Adipose tissue (tissue), 3 donors: ENCODE measurements around the gene B3GAT1. TPM values are rescaled to one million over a fixed set of nuclear protein-coding genes. Genes with fewer than 3 reads are reported as not detected.

Source experiments
- H3K27ac ChIP-seq: one replicate; pipeline ENCODE4 v1.5.1; 2013; ENCODE audit warnings: low read depth, low read length
- WGBS, 3 donors: extraction: QIAGEN DNeasy Blood & Tissue Kit; methylation state at CpG; one replicate each; pipeline ENCODE4 v1.1.7; 2013; 5-methylcytosine and 5-hydroxymethylcytosine counted together
- polyA plus RNA-seq, 3 donors: library from polyadenylated mRNA; stranded (reverse); fragments of 200-250 nt; gene quantifications; one replicate each; pipeline ENCODE4 v1.2.3, GENCODE V29; 2013
- donor health status: healthy with polysubstance abuse.
- donor health status: Bipolar disorder and iron deficiency.
- donor health status: healthy.

The B3GAT1 gene
- polyA plus RNA-seq, 3 donors = 0.09 to 1.7 TPM; not detected in 1

GRCh38 chr11:134384406-134384805 lies 27.6 kb downstream of the B3GAT1 start:
- WGBS, 3 donors = 68 to 79% (median 77%) methylated on average over 14 of the region's 14 CpGs
- no peak overlapping the region for H3K27ac ChIP-seq

- H3K27ac ChIP-seq = no peak overlapping the region
- WGBS, 3 donors = 90 to 95% (median 91%) methylated on average over 76 to 78 of the region's 78 CpGs
Measured at GRCh38 chr11:134383576-134384221, 28.3 kb downstream of the B3GAT1 start.

GRCh38 chr11:134382830-134383229 lies 29.2 kb downstream of the B3GAT1 start:
- no peak overlapping the region for H3K27ac ChIP-seq
- 89 to 95% (median 95%) methylated on average over 24 of the region's 24 CpGs for WGBS, 3 donors

GRCh38 chr11:134382257-134382656 lies 29.8 kb downstream of the B3GAT1 start:
- 85 to 87% (median 86%) methylated on average over 8 of the region's 8 CpGs for WGBS, 3 donors
- H3K27ac ChIP-seq = no peak overlapping the region

GRCh38 chr11:134380785-134381184 lies 31.3 kb downstream of the B3GAT1 start:
- no peak overlapping the region for H3K27ac ChIP-seq
- 52 to 77% (median 73%) methylated on average over 4 of the region's 4 CpGs for WGBS, 3 donors

- no peak overlapping the region for H3K27ac ChIP-seq
- WGBS, 3 donors = 76 to 87% (median 85%) methylated on average over 12 of the region's 12 CpGs
Measured at GRCh38 chr11:134380229-134380628, 31.8 kb downstream of the B3GAT1 start.

- H3K27ac ChIP-seq = no peak overlapping the region
- WGBS, 3 donors = 69 to 82% (median 75%) methylated on average over 2 of the region's 2 CpGs
Measured at GRCh38 chr11:134379241-134379640, 32.8 kb downstream of the B3GAT1 start.

- WGBS, 3 donors = 79 to 87% (median 86%) methylated on average over 14 of the region's 14 CpGs
- no peak overlapping the region for H3K27ac ChIP-seq
Measured at GRCh38 chr11:134377876-134378275, 34.2 kb downstream of the B3GAT1 start.

- WGBS, 3 donors = 74 to 84% (median 78%) methylated on average over 18 of the region's 18 CpGs
- H3K27ac ChIP-seq = no peak overlapping the region
Measured at GRCh38 chr11:134376150-134376921, 35.7 kb downstream of the B3GAT1 start.

GRCh38 chr11:134374891-134375550 lies 37.0 kb downstream of the B3GAT1 start:
- H3K27ac ChIP-seq = no peak overlapping the region
- WGBS, 3 donors = 84 to 85% (median 84%) methylated on average over 16 of the region's 16 CpGs

- 79 to 89% (median 84%) methylated on average over 9 of the region's 9 CpGs for WGBS, 3 donors
- no peak overlapping the region for H3K27ac ChIP-seq
Measured at GRCh38 chr11:134374171-134374570, 37.9 kb downstream of the B3GAT1 start.

GRCh38 chr11:134373591-134374052 lies 38.4 kb downstream of the B3GAT1 start:
- no peak overlapping the region for H3K27ac ChIP-seq
- WGBS, 3 donors = 81 to 88% (median 82%) methylated on average over 14 of the region's 14 CpGs

- no peak overlapping the region for H3K27ac ChIP-seq
- 85 to 87% (median 85%) methylated on average over 8 of the region's 8 CpGs for WGBS, 3 donors
Measured at GRCh38 chr11:134372961-134373360, 39.1 kb downstream of the B3GAT1 start.

- H3K27ac ChIP-seq = no peak overlapping the region
- WGBS, 3 donors = 80 to 81% (median 81%) methylated on average over 10 of the region's 10 CpGs
Measured at GRCh38 chr11:134372536-134372935, 39.5 kb downstream of the B3GAT1 start.

- 92 to 96% (median 92%) methylated on average over 22 of the region's 22 CpGs for WGBS, 3 donors
- no peak overlapping the region for H3K27ac ChIP-seq
Measured at GRCh38 chr11:134371436-134372185, 40.4 kb downstream of the B3GAT1 start.

- H3K27ac ChIP-seq = no peak overlapping the region
- WGBS, 3 donors = 87 to 90% (median 89%) methylated on average over 18 to 19 of the region's 19 CpGs
Measured at GRCh38 chr11:134370526-134371435, 41.3 kb downstream of the B3GAT1 start.

- no peak overlapping the region for H3K27ac ChIP-seq
- 86 to 88% (median 88%) methylated on average over 30 of the region's 30 CpGs for WGBS, 3 donors
Measured at GRCh38 chr11:134369656-134370525, 42.2 kb downstream of the B3GAT1 start.
